HepG2 (cell line): ENCODE results near the gene PARP2. TPM values are rescaled to one million over a fixed set of nuclear protein-coding genes. Genes with fewer than 3 reads are reported as not detected.

Experiments used
- ARHGAP35 ChIP-seq: sonication (generic); formaldehyde crosslinking; IDR thresholded peaks from 2 replicates; pipeline ENCODE4 v1.9.0; 2022; ENCODE audit warnings: mild to moderate bottlenecking, inconsistent platforms, moderate library complexity, missing genetic modification reagents, borderline replicate concordance
- BRCA1 ChIP-seq: sonication (generic); formaldehyde crosslinking; IDR thresholded peaks from 2 replicates; pipeline ENCODE4 v1.4.0; 2020; ENCODE audit warnings: missing genetic modification reagents
- HDAC6 ChIP-seq: fragments of 200-600 bp; sonication (generic); IDR thresholded peaks from 2 replicates; pipeline ENCODE4 v1.7.0; 2017; ENCODE audit warnings: mild to moderate bottlenecking, antibody characterized with exemption, low read length, low read depth
- HHEX ChIP-seq: IDR thresholded peaks from 2 replicates; pipeline ENCODE4 v1.6.1; 2016; ENCODE audit warnings: control low read depth
- HOMEZ ChIP-seq: IDR thresholded peaks from 2 replicates; pipeline ENCODE4 v1.6.1; 2016; ENCODE audit warnings: low read depth
- IKZF4 ChIP-seq: sonication (generic); formaldehyde crosslinking; IDR thresholded peaks from 2 replicates; pipeline ENCODE4 v1.5.1; 2020; ENCODE audit warnings: borderline replicate concordance, mild to moderate bottlenecking, low read depth, missing genetic modification reagents; ENCODE audit errors: not compliant biosample characterization
- ISX ChIP-seq: sonication (generic); formaldehyde crosslinking; conservative IDR thresholded peaks from 2 replicates; pipeline ENCODE4 v1.5.0; 2020; ENCODE audit warnings: missing genetic modification reagents
- KDM5A ChIP-seq: fragments of 200-600 bp; sonication (generic); IDR thresholded peaks from 2 replicates; pipeline ENCODE4 v1.7.0; 2018; ENCODE audit warnings: antibody characterized with exemption, mild to moderate bottlenecking, low read length, borderline replicate concordance
- KLF13 ChIP-seq: sonication (generic); formaldehyde crosslinking; IDR thresholded peaks from 2 replicates; pipeline ENCODE4 v1.4.0; 2020; ENCODE audit warnings: mild to moderate bottlenecking, missing genetic modification reagents
- MAFF ChIP-seq: IDR thresholded peaks from 2 replicates; pipeline ENCODE4 v1.6.1; 2011; ENCODE audit warnings: low read depth, low read length, improper control_type of control experiment
- MAFK ChIP-seq, 2 experiments: IDR thresholded peaks in 1 of 2; conservative IDR thresholded peaks in 1 of 2; 2 replicates each; pipeline ENCODE4 v1.6.1; 2011; ENCODE audit warnings: improper control_type of control experiment in 2 of 2, low read length in 2 of 2
- NAIF1 ChIP-seq: sonication (generic); formaldehyde crosslinking; IDR thresholded peaks from 2 replicates; pipeline ENCODE4 v1.5.0; 2020; ENCODE audit warnings: mild to moderate bottlenecking, missing genetic modification reagents, borderline replicate concordance
- NCOA2 ChIP-seq: sonication (generic); formaldehyde crosslinking; IDR thresholded peaks from 2 replicates; pipeline ENCODE4 v1.8.0; 2022; ENCODE audit warnings: inconsistent platforms
- NFYB ChIP-seq: sonication (generic); formaldehyde crosslinking; IDR thresholded peaks from 2 replicates; pipeline ENCODE4 v1.4.0; 2020; ENCODE audit warnings: missing genetic modification reagents
- RFXANK ChIP-seq: IDR thresholded peaks from 2 replicates; pipeline ENCODE4 v1.6.1; 2016
- RFXAP ChIP-seq: sonication (generic); formaldehyde crosslinking; IDR thresholded peaks from 2 replicates; pipeline ENCODE4 v1.4.0; 2020; ENCODE audit warnings: missing genetic modification reagents, borderline replicate concordance
- TCF7L2 ChIP-seq: IDR thresholded peaks from 2 replicates; pipeline ENCODE4 v1.6.1; 2011; ENCODE audit warnings: mild to moderate bottlenecking, low read depth, low read length, moderate library complexity
- ZBTB4 ChIP-seq: sonication (generic); formaldehyde crosslinking; IDR thresholded peaks from 2 replicates; pipeline ENCODE4 v1.4.0; 2020; ENCODE audit warnings: missing genetic modification reagents, mild to moderate bottlenecking, borderline replicate concordance
- ZEB1 ChIP-seq: IDR thresholded peaks from 2 replicates; pipeline ENCODE4 v1.6.1; 2012; ENCODE audit warnings: mild to moderate bottlenecking, low read depth, inconsistent platforms; ENCODE audit not compliant: insufficient replicate concordance
- ZFY ChIP-seq: sonication (generic); formaldehyde crosslinking; IDR thresholded peaks from 2 replicates; pipeline ENCODE4 v1.4.0; 2020; ENCODE audit warnings: missing genetic modification reagents
- ZNF101 ChIP-seq: sonication (generic); formaldehyde crosslinking; IDR thresholded peaks from 2 replicates; pipeline ENCODE4 v1.4.0; 2020; ENCODE audit warnings: mild to moderate bottlenecking, low read depth, missing genetic modification reagents, borderline replicate concordance
- ZNF30 ChIP-seq: sonication (generic); formaldehyde crosslinking; IDR thresholded peaks from 2 replicates; pipeline ENCODE4 v1.5.0; 2020; ENCODE audit warnings: mild to moderate bottlenecking, missing genetic modification reagents
- ZNF34 ChIP-seq: sonication (generic); formaldehyde crosslinking; IDR thresholded peaks from 2 replicates; pipeline ENCODE4 v1.4.0; 2020; ENCODE audit warnings: mild to moderate bottlenecking, missing genetic modification reagents, borderline replicate concordance
- ZNF558 ChIP-seq: sonication (generic); formaldehyde crosslinking; IDR thresholded peaks from 2 replicates; pipeline ENCODE4 v1.9.0; 2022; ENCODE audit warnings: mild to moderate bottlenecking, missing genetic modification reagents, borderline replicate concordance
- ZNF562 ChIP-seq: sonication (generic); formaldehyde crosslinking; IDR thresholded peaks from 2 replicates; pipeline ENCODE4 v1.8.0; 2022; ENCODE audit warnings: missing genetic modification reagents, borderline replicate concordance
- ZNF746 ChIP-seq: sonication (generic); formaldehyde crosslinking; IDR thresholded peaks from 2 replicates; pipeline ENCODE4 v1.8.0; 2022; ENCODE audit warnings: mild to moderate bottlenecking, missing genetic modification reagents
- polyA plus RNA-seq, 8 experiments: library from polyadenylated mRNA; depleted of rRNA in 3 of 8; stranded (reverse) in 7 of 8; unstranded in 1 of 8; fragments of >200 nt; fragmentation: Illumina TruSeq in 4 of 8; extraction: Trizol in 4 of 8; gene quantifications; 2 replicates each; pipeline versions ENCODE4 v1.2.1 to v1.2.3, GENCODE V29; 2011 to 2016; ENCODE audit warnings: low read depth in 4 of 8, missing spikeins in 1 of 8, mixed read lengths in 1 of 8; ENCODE audit not compliant: insufficient read depth in 1 of 8
- total RNA-seq, 5 experiments: library from RNA; depleted of rRNA; stranded (reverse); fragments of >200 nt; fragmentation: Illumina TruSeq; extraction: Trizol; gene quantifications; 2 replicates each; pipeline ENCODE4 v1.2.3, GENCODE V29; 2016; ENCODE audit warnings: low read depth in 1 of 5
- TF ChIP-seq, protein P1 (sequence below): sonication (generic); formaldehyde crosslinking; conservative IDR thresholded peaks from 2 replicates; pipeline ENCODE4 v1.8.1; 2023; ENCODE audit warnings: missing genetic modification reagents

Gene PARP2
- total and polyA plus RNA-seq, 2 of the 13 experiments (the other 11 are each of a cell fraction or from before 2014, with no cell fraction given), result 37.3 to 38.4 TPM

DNA sequence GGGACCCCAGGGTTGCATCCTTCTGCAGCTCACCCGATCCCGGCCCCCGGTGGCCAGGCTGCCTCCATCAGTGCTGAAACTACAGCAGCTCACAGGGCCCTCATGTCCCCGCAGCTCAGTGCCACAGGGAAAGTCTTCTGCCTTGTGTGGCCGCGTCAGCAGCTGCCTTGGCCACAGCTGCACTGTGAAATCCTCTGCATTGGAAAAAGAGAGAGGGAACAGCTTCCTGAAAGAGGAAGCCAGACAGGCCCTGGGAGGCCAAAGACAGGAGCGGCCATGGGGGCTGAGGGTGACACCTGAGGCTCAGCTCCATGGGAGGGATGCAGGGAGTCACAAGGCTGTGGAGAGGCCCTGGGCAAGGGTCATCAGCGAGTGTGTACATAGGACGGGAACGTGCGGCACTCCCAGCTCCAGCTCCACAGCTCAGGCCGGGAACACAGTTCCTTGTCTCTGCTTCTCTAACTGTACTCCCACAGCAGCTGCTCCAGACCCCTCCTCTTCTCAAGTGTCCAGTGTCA lies 32.7 kb downstream of the PARP2 start (continued):
- 0 out of 2 replicates have a peak, but pooled peaks have one; percentile 29 for TF ChIP-seq ZBTB4 (CRISPR knock-in tag)
- TF ChIP-seq HOMEZ, result peak; percentile 49; the same call in 1 of the 2 replicates
- TF ChIP-seq ZNF562 (CRISPR knock-in tag), result no peak
- TF ChIP-seq ZEB1, result no peak
- TF ChIP-seq NAIF1 (CRISPR knock-in tag), result no peak
- TF ChIP-seq ZNF30 (CRISPR knock-in tag), result no peak
- TF ChIP-seq TCF7L2, result no peak
- TF ChIP-seq HDAC6, result no peak
- TF ChIP-seq, protein P1, sequence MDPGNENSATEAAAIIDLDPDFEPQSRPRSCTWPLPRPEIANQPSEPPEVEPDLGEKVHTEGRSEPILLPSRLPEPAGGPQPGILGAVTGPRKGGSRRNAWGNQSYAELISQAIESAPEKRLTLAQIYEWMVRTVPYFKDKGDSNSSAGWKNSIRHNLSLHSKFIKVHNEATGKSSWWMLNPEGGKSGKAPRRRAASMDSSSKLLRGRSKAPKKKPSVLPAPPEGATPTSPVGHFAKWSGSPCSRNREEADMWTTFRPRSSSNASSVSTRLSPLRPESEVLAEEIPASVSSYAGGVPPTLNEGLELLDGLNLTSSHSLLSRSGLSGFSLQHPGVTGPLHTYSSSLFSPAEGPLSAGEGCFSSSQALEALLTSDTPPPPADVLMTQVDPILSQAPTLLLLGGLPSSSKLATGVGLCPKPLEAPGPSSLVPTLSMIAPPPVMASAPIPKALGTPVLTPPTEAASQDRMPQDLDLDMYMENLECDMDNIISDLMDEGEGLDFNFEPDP (CRISPR knock-in tag), result no peak
- TF ChIP-seq ZNF34 (CRISPR knock-in tag), result no peak
- no peak for TF ChIP-seq KDM5A
- TF ChIP-seq IKZF4 (CRISPR knock-in tag), result peak; percentile 81
- TF ChIP-seq NFYB (CRISPR knock-in tag), result no peak
- no peak for TF ChIP-seq ZNF101 (CRISPR knock-in tag)
- TF ChIP-seq MAFF, result no peak
- peak; percentile 67; the same call in 1 of the 2 replicates for TF ChIP-seq ZFY
- no peak for TF ChIP-seq ISX
- TF ChIP-seq RFXAP, result no peak
- TF ChIP-seq MAFK (conservative IDR thresholded peaks at IDR 0.05 in 1 of 2, IDR thresholded peaks at IDR 0.05 in 1 of 2; ENCODE audit: low read length in 2 of 2), result no peak
- no peak for TF ChIP-seq BRCA1
- no peak for TF ChIP-seq NCOA2 (CRISPR knock-in tag)
- TF ChIP-seq ZNF558, result no peak
- TF ChIP-seq ARHGAP35 (CRISPR knock-in tag), result no peak
- TF ChIP-seq ZNF746, result no peak
- TF ChIP-seq KLF13 (CRISPR knock-in tag), result no peak
- TF ChIP-seq HHEX (CRISPR knock-in tag), result no peak
- no peak for TF ChIP-seq RFXANK (CRISPR knock-in tag)
